Stimulated activated CD8-positive, alpha-beta memory T cell treated with anti-CD3 and anti-CD28 coated beads, Interleukin-15, amount 100 ng/mL, for 24 hours (primary cell): ENCODE results near the gene FHAD1.

Experiments used
- DNase-seq: peaks from one replicate; pipeline ENCODE4 v3.0.0-alpha.2; 2020; ENCODE audit warnings: low read depth

FHAD1 gene

GRCh38 chr1:15248216-15248615 lies 1.2 kb downstream of the FHAD1 start:
- DNase-seq: no peak

- no peak for DNase-seq
These were observed 2.1 kb downstream of the FHAD1 start for GRCh38 chr1:15249081-15249480.

- no peak for DNase-seq
These were observed 5.1 kb downstream of the FHAD1 start for GRCh38 chr1:15251857-15252835.

GRCh38 chr1:15254559-15254958 lies 7.5 kb downstream of the FHAD1 start:
- no peak for DNase-seq

GRCh38 chr1:15255582-15256149 lies 8.6 kb downstream of the FHAD1 start:
- no peak for DNase-seq

- no peak for DNase-seq
These were observed 9.6 kb downstream of the FHAD1 start for GRCh38 chr1:15256584-15256983.

- DNase-seq: no peak
These were observed 10.3 kb downstream of the FHAD1 start for GRCh38 chr1:15257309-15257708.

- DNase-seq: no peak
These were observed 12.0 kb downstream of the FHAD1 start for GRCh38 chr1:15258833-15259621.

- DNase-seq: no peak
These were observed 12.6 kb downstream of the FHAD1 start for GRCh38 chr1:15259622-15260007.

- no peak for DNase-seq
These were observed 13.6 kb downstream of the FHAD1 start for GRCh38 chr1:15260418-15261154.

GRCh38 chr1:15261155-15262002 lies 14.4 kb downstream of the FHAD1 start:
- DNase-seq: no peak

GRCh38 chr1:15262003-15262377 lies 15.0 kb downstream of the FHAD1 start:
- no peak for DNase-seq

- no peak for DNase-seq
These were observed 15.7 kb downstream of the FHAD1 start for GRCh38 chr1:15262706-15263105.

- DNase-seq: no peak
These were observed 17.7 kb downstream of the FHAD1 start for GRCh38 chr1:15264769-15265168.

- DNase-seq: no peak
These were observed 24.2 kb downstream of the FHAD1 start for GRCh38 chr1:15271196-15271595.

GRCh38 chr1:15272009-15272781 lies 25.2 kb downstream of the FHAD1 start:
- DNase-seq: no peak

GRCh38 chr1:15272782-15273127 lies 25.7 kb downstream of the FHAD1 start:
- DNase-seq: no peak

- DNase-seq: no peak
These were observed 26.3 kb downstream of the FHAD1 start for GRCh38 chr1:15273274-15273673.

GRCh38 chr1:15275921-15276683 lies 29.1 kb downstream of the FHAD1 start:
- DNase-seq: no peak
